ENCODE data around the gene TOX2.

TOX2 gene

GRCh38 chr20:43996240-43996930 is 81.7 kb downstream of the TOX2 start:
- DNase-seq (ENCODE audit: low read depth in 3 of 3), result no peak

GRCh38 chr20:43999848-44000247 is 85.2 kb downstream of the TOX2 start:
- DNase-seq (ENCODE audit: low read depth in 3 of 3), result no peak

GRCh38 chr20:44001667-44002596 is 87.3 kb downstream of the TOX2 start:
- DNase-seq (ENCODE audit: low read depth in 3 of 3), result no peak

- no peak for DNase-seq (ENCODE audit: low read depth in 3 of 3)
Measured at GRCh38 chr20:44002861-44003260, 88.2 kb downstream of the TOX2 start.

GRCh38 chr20:44003609-44004008 is 89.0 kb downstream of the TOX2 start:
- DNase-seq (ENCODE audit: low read depth in 3 of 3), result no peak

GRCh38 chr20:44004306-44004915 is 89.8 kb downstream of the TOX2 start:
- no peak for DNase-seq (ENCODE audit: low read depth in 3 of 3)

GRCh38 chr20:44005661-44006060 is 91.0 kb downstream of the TOX2 start:
- no peak for DNase-seq (ENCODE audit: low read depth in 3 of 3)

GRCh38 chr20:44006126-44006525 is 91.5 kb downstream of the TOX2 start:
- no peak for DNase-seq (ENCODE audit: low read depth in 3 of 3)

GRCh38 chr20:44006578-44006977 is 91.9 kb downstream of the TOX2 start:
- no peak for DNase-seq (ENCODE audit: low read depth in 3 of 3)

- no peak for DNase-seq (ENCODE audit: low read depth in 3 of 3)
Measured at GRCh38 chr20:44008806-44009678, 94.4 kb downstream of the TOX2 start.

GRCh38 chr20:44009679-44009992 is 95.0 kb downstream of the TOX2 start:
- DNase-seq (ENCODE audit: low read depth in 3 of 3), result no peak

- DNase-seq (ENCODE audit: low read depth in 3 of 3), result no peak
Measured at GRCh38 chr20:44010162-44010704, 95.6 kb downstream of the TOX2 start.

- DNase-seq (ENCODE audit: low read depth in 3 of 3), result no peak
Measured at GRCh38 chr20:44011251-44011940, 96.7 kb downstream of the TOX2 start.

GRCh38 chr20:44012466-44013226 is 98.0 kb downstream of the TOX2 start:
- DNase-seq (ENCODE audit: low read depth in 3 of 3), result no peak

- no peak for DNase-seq (ENCODE audit: low read depth in 3 of 3)
Measured at GRCh38 chr20:44014807-44015732, 100.4 kb downstream of the TOX2 start.

GRCh38 chr20:44015733-44016103 is 101.1 kb downstream of the TOX2 start:
- DNase-seq (ENCODE audit: low read depth in 3 of 3), result no peak

GRCh38 chr20:44016525-44016924 is 101.9 kb downstream of the TOX2 start:
- DNase-seq (ENCODE audit: low read depth in 3 of 3), result no peak

- no peak for DNase-seq (ENCODE audit: low read depth in 3 of 3)
Measured at GRCh38 chr20:44017211-44017610, 102.6 kb downstream of the TOX2 start.

- DNase-seq (ENCODE audit: low read depth in 3 of 3), result no peak
Measured at GRCh38 chr20:44017905-44018258, 103.2 kb downstream of the TOX2 start.

Data from stimulated activated CD4-positive, alpha-beta T cell treated with anti-CD3 and anti-CD28 coated beads, TNF-alpha, amount 100 ng/mL, for 24 hours (primary cell).